NCI-H774 (cell line): Measurements from ENCODE around the gene CNKSR3.

Experiments
- DNase-seq: peaks from one replicate; lab custom pipeline; 2025; lab: John Stamatoyannopoulos, UW

Gene CNKSR3

GRCh38 chr6:154457046-154457713 is 53.3 kb downstream of the CNKSR3 start:
- DNase-seq, result peak; percentile 46

DNA sequence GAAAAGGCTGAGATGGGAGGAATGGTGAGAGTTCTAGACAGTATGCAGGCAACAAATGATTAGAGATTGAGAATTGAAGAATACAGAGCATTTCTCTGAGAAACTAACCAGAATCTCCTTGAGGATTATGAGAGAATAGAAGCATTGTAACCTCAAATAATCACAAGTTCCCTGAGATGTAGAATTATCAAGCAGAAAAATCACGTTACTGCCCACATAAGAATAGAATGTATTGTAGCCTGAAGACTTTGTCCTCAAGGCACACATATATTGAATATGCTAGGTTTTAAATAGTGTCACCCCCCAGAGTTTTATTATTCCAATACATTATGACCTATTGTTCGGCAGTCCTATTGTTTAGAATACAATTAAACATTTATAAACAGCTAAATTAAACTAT is 57.2 kb downstream of the CNKSR3 start:
- DNase-seq, result no peak

DNA sequence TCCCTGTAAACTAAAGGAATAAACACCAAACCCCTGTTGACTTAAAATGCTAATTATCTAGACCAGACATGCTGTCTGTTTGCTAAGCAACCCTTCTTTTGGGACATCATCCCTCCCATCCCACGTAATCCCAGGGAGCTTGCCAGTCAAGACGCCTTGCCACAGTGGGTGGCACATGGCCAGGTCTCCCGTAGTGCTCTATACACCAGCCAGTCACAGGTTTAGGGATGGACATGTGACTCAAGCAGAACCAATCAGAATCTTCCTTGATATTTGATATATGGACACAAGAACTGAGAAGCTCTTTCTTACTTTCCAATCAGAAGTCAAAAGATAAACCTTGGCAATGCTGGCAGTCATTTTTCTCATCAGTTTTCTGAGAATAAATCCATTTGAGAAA is 60.0 kb downstream of the CNKSR3 start:
- peak; percentile 75 for DNase-seq

- peak; percentile 33 for DNase-seq
Measured at GRCh38 chr6:154448448-154449096, 61.9 kb downstream of the CNKSR3 start.

DNA sequence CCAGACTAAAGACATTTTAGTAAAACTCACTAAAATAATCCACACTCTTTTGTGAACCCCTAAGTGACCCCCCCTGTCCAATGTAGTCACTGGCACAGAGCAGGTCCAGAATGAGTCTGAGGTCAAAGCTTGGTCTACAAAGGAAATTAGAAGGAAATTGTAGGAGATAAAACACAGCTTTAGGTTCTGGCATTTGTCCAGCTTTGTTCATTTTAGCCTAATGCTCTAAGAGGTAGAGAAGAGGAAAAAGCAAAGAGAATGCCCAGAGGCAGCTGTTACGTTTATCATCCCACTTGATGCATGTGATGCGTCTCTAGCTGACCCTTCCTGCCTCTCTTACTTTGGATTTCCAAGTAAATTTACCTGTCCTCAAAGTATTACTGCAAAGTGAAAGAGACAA is 62.5 kb downstream of the CNKSR3 start:
- DNase-seq, result peak; percentile 70

DNA sequence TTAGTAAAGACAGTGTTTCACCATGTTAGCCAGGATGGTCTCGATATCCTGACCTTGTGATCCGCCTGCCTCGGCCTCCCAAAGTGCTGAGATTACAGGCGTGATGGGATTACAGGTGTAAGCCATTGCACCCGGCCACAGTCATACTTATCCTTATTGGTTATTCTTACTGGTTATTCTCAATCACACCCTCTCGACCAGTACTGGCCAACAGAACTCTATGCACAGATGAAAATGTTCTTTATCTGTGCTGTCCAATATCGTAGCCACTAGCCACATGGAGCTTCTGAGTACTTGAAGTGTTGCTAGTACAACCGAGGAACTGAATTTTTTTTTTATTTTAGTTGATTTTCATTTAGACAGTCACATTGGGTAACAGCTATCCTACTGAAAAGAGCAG is 63.5 kb downstream of the CNKSR3 start:
- DNase-seq, result no peak

DNA sequence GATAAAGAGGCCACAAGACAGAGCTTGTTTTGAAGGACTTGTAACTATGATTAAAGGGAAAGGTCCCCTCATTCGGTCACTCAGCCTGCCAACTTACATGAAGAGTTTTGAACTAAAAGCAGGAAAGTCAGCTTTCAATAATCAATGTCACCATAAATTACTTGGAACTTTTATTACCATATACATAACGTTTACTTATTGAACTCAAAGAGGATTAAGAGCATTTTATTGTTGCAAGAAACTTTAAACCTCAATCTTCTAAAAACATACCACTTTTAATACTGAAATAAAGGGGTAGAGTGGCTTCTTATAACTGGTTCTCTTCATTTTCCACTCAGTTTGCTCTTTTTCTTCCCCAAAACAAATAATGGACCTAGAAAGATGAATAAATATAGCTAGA is 65.1 kb downstream of the CNKSR3 start:
- DNase-seq, result no peak

- DNase-seq, result no peak
Measured at GRCh38 chr6:154441995-154442310, 68.5 kb downstream of the CNKSR3 start.

DNA sequence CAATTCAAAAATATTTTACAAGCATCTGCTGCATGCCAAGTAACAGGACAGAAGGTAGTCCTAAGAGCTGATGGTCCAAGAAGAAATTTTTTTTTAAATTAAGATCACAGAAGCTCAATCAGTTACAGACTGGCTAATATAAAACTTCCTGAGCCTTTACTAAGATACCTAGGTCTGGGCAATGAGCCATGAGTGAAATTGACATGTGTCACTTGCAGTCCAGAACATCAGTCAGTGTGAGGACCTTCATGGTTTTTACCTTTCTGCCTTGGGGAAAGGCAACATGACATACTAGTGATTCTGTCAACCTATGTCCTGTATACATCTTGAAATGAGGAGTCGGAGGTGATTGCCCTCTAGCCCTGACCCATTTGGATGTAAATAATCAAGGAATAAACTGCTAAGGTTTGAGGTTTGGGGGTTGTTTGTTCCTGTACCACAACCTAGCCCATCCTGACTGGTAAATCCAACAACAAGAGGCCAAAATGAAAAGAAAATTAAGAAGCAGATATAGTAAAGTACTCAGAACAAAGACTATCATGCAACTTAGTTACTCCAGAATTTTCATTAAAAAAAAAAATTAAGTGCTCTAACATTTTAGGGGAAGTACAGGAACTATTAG is 70.0 kb downstream of the CNKSR3 start:
- no peak for DNase-seq

DNA sequence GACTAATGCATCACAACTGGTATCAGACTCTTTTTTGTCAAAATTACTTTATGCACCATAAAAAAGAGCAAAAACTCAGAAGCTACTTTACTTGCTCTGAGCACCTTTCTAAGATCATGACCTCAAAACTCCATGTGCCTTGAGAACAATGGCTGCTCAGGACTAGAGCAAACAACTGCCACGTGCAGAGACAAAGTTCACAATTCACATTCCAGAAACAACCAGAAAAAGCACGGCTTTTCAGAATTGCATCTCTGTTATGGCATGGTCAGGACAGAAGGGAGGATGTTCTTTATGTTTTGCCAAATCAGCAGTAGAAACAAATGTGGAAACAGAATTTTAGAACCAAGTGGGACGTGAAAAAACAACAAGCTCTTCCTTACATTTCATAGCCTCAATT is 70.5 kb downstream of the CNKSR3 start:
- no peak for DNase-seq

- no peak for DNase-seq
Measured at GRCh38 chr6:154438882-154439415, 71.5 kb downstream of the CNKSR3 start.

DNA sequence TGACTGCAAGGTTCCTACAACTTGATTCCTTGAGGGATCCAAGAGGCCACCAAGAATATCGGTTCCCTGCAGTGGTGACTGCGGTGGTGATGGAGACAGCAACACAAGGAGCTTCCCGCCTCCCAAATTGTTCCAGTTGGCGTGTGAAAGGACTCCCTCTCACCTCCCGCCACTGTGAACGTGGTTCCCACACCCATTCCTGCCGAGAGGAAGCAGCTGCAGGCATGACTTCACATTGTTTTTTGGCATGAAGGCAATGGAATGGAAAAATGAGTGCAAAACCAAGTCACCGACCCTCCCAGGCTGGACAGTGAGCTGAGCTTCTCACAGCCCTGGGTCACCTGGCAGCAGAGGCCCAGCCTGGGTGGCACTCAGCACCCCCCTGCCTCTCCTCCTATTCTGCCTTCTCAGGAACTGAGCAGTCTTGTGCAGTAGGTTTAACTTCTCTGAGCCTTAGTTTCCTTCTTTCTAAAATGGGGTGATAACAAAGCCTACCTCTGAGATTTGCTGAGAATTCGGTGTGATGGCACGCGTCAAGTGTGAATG is 75.0 kb downstream of the CNKSR3 start:
- no peak for DNase-seq

DNA sequence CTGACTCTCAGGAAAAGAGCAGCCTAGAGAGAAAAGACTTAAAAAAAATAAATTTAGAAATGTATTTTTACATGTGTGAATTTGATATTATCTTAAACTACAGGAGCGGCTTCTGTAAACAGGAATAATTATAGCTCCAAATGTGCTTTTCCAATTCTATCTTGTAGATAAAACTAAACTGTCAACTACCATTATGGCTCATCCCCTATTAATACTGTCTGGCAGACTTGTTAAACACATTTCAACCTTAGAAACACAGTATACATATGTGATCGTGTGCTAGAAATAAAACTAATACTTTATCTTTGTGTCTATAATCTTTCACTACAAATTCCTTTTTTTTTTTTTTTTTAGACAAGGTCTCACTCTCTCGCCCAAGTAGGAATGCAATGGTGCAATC is 75.8 kb downstream of the CNKSR3 start:
- no peak for DNase-seq

- DNase-seq, result no peak
Measured at GRCh38 chr6:154433477-154434241, 76.8 kb downstream of the CNKSR3 start.

DNA sequence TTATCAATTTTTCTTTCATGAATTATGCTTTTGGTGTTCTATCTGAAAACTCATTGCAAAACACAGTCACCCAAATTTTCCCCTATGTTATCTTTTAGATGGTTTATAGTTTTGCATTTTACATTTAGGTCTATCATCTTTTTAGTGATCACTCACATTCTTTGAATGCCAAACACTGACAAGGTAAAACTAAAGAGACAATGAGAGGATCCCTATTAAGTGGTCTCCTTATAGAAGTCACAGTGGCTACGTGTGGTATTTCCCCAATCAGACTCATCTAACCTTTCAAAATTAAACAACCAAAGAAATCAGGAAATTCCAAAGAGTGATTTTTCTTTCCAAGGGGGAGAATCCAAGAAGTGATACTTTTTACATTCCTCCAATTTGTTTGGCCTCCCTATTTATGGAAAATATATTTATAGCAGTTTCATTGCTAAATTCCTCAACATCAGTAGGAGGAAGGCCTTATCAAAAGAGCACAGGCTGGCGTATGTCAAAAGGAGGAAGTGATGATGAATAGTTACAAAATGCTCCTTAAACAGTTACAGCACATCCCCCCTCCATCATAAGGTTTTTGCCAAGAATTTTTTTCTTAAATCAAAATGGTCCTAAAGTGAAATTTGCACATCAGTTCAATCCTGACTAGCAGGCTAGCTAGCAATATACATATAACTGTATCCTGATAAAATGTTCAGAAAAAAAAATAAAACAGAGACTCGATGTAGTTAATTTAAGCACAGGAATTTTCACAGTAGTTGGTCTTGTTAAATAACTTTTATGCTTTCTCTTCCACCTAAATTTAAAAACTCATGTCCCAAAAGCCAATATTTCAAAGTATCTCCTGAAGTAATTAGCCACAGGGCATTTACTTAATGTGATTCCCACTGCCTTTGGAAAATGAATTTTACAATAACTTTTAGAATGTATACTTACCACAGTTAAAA is 77.7 kb downstream of the CNKSR3 start:
- no peak for DNase-seq

DNA sequence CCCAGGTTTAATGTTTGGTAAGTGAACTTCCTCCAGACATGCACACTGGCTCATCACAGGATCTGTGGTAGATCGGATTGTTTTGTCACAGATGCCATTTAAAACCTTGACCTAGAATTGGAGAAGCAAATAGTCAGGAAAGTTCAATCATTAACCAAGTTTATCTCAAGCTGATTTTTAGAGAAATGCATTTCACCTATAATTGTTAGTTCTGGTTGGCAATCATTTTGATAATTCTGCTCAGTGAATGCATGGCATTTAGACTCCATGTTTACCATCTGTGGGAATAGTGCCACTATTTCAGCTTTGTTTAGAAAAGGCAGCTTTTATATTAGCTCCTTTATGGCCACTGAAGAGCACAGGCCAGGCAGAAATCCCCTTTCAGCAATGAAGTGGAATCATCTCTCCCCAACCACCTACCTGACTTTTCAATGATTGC is 80.0 kb downstream of the CNKSR3 start:
- DNase-seq, result no peak

GRCh38 chr6:154429711-154430110 is 80.8 kb downstream of the CNKSR3 start:
- DNase-seq, result no peak

GRCh38 chr6:154428897-154429296 is 81.6 kb downstream of the CNKSR3 start:
- no peak for DNase-seq

DNA sequence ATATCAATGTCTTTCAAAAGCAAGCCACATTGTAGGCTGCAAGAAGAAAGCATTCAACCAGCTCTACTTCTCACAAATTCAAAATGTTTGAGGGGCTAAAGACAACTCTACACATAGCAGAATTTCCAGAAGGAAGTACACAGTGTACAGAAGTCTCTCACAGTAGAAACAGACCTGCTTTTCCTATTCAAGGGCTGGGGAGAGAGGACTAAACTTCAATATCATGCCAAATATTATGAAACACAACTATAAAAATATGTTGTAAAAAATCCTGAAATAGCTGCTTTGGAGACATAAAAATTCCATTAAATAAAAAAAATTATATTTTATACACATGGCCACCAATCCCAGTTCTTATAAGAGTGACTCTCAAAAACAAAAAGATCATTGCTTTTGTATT is 83.0 kb downstream of the CNKSR3 start:
- DNase-seq, result no peak

- no peak for DNase-seq
Measured at GRCh38 chr6:154426997-154427396, 83.5 kb downstream of the CNKSR3 start.

DNA sequence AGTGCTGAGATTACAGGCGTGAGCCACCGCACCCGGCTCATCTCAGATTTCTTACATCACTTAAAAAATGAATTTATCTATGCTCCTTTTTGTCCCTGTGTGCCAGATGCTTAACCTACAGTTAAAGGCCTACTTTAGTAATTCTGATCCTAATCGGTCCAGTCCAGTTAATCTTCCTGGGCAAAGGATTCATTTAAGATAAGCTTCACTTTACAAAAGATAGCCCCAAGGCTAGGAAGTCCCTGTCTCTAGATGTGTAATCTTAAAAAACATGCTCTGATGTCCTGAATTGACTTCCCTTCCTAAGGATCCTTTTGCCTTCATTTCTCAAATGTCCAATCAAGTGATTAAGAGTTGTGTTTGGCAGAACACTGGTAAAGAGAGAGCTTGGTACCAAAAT is 85.5 kb downstream of the CNKSR3 start:
- no peak for DNase-seq
